ENCODE data around the gene RAB41.
"Not testable (repeated sequence)": the region's sequence is repeated elsewhere in the genome, so short reads cannot be mapped to it uniquely, and the experiment has no call there.

The RAB41 gene

DNA sequence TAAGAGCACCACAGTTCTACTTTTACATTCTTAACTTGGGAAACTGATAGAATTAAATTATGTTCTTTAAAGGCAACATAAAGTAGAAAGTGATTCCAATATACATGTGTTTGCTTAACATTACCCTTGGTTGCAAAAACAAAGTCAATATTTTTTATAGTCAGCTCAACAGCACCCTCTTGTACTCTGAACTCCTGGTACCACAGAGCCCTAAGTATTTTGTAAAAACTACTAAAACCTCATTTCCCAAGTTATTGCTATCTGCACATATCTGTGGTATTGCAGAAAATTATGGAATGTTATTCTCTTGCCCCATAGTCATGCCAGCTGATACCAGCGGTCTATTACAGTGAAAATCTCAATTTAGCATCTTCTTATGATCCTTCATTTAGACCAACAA lies 10.8 kb downstream of the RAB41 start:
- DNase-seq: no peak

DNA sequence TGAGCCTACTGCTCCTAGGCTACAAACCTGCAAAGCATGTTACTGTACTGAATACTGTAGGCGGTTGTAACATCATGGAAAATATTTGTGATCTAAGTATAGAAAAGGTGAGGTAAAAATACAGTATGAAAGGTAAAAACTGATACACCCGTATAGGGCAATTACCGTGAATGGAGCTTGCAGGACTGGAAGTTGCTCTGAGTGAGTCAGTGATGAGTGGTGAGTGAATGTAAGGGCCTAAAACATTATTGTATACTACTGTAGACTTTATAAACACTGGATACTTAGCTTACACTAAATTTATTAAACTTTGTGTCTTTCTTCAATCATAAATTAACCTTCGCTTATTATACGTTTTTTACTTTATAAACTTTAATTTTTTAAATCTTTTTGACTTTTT lies 11.6 kb downstream of the RAB41 start:
- no peak for DNase-seq

DNA sequence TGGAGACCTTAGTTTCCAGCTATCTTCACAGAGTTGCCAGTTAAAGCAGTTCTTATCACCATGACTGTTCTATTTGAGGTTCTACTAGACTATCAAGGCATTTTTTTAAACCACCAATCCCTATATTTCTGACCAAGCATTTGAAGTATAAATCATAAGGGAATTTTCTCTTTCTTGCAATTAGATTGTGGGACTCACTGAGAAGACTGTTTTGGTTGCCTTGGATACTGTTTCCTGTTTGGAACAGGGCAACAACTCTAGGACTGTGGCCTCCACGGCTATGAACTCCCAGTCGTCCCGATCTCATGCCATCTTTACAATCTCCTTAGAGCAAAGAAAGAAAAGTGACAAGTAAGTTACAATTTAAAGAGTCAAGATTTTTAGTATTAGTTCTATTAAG lies 19.7 kb downstream of the RAB41 start:
- no peak for DNase-seq

DNA sequence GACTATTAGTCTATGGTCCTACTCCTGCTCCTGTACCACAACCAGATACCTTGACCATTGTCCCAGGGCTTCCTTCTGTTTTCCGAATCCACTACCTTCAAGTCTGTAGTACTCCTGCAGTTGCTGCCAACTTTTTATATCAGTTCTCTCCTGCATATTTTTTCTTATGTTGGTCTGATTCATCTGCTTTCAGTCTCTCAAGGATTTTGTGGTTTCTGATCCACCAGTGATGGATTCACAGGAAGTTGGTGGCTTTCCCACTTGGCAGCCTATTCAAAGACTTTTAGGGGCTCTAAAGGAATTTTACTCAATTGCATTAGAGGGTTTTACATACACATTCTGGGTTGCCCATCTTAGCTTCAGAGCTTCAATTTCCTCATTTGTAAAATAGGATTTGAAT lies 31.5 kb downstream of the RAB41 start:
- no peak for DNase-seq

DNA sequence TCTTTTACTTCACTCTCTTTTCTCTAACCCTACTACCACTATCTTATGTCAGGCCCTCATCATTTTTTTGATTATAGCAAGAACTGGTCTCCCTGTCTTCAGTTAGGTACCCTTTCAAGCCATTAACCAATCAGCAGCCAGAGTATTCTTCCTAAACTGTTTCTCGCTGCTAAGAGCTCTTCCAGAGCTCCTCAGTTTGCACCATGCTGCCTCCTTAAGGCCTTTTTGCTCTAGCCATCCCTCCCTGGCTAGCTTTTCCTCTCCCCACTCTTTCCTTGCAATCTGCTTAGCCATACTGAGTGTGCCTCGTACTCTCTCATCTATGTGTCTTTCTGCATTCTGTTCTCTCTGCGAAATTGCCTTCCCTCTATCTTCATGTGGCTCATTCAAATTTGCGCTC lies 40.8 kb downstream of the RAB41 start:
- DNase-seq: no peak

DNA sequence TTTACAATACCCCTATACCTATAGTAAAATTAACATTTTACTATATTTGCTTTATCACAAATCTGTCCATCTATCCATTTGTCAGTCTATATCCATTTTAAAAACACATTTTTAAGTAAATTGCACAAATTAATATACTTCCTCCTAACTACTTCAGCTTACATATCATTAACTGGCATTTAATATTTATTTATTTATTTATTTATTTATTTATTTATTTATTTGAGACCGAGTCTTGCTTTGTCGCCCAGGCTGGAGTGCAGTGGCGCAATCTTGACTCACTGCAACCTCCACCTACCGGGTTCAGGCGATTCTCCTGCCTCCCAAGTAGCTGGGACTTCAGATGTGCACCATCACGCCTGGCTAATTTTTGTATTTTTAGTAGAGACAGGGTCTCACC lies 41.7 kb downstream of the RAB41 start:
- DNase-seq: not testable (repeated sequence)

GRCh38 chrX:70324326-70324725 lies 42.4 kb downstream of the RAB41 start:
- DNase-seq: no peak

DNA sequence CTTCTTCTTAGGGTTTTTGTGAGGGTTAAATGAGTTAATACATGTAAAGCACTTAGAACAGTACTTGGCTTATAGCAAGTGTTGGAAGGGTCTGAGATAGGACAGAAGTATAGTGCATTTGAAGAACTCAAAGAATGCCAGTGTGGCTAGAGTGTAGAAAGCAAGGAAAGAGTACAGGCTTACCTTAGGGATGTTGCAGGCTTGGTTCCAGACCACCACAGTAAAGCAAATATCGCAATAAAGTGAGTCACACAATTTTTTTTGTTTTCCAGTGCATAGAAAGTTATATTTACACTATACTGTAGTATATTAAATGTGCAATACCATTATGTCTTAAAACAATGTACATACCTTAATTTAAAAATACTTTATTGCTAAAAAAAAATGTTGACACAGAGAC lies 49.2 kb downstream of the RAB41 start:
- DNase-seq: no peak

GRCh38 chrX:70332600-70332999 lies 50.6 kb downstream of the RAB41 start:
- DNase-seq: no peak
